Astrocyte (in vitro differentiated cells and primary cell): Measurements from ENCODE around the gene C19orf12. TPM values are rescaled to one million over a fixed set of nuclear protein-coding genes. Genes with fewer than 3 reads are reported as not detected.

Source experiments
- DNase-seq: peaks from one replicate; pipeline ENCODE4 v3.0.0-alpha.2; 2010; ENCODE audit warnings: low read depth
- FAIRE-seq: peaks from 2 replicates; lab custom pipeline; 2011; peaks lifted over from hg19 to GRCh38; lab: Jason Lieb, UNC
- H2AFZ ChIP-seq: 2 replicates; pipeline ENCODE4 v1.6.0; 2012; ENCODE audit warnings: low read depth, low read length, inconsistent platforms
- H3K27ac ChIP-seq: 2 replicates; pipeline ENCODE4 v1.5.1; 2011; ENCODE audit warnings: low read depth, low read length, inconsistent platforms
- H3K27me3 ChIP-seq: 2 replicates; pipeline ENCODE4 v1.6.0; 2011; ENCODE audit warnings: low read length, inconsistent platforms; ENCODE audit not compliant: insufficient read depth
- H3K36me3 ChIP-seq: 2 replicates; pipeline ENCODE4 v1.5.1; 2011; ENCODE audit warnings: low read length, inconsistent platforms; ENCODE audit not compliant: insufficient read depth
- H3K4me1 ChIP-seq: 2 replicates; pipeline ENCODE4 v1.5.1; 2011; ENCODE audit warnings: low read length, inconsistent platforms; ENCODE audit not compliant: insufficient read depth
- H3K4me2 ChIP-seq: 2 replicates; pipeline ENCODE4 v1.6.0; 2012; ENCODE audit warnings: low read length, inconsistent platforms
- H3K4me3 ChIP-seq: 2 replicates; pipeline ENCODE4 v1.5.1; 2011; ENCODE audit warnings: low read depth, mild to moderate bottlenecking, low read length, inconsistent platforms; ENCODE audit not compliant: insufficient read depth
- H3K79me2 ChIP-seq: 2 replicates; pipeline ENCODE4 v1.6.0; 2012; ENCODE audit warnings: mild to moderate bottlenecking, low read length, inconsistent platforms; ENCODE audit not compliant: insufficient read depth
- H3K9ac ChIP-seq: 2 replicates; pipeline ENCODE4 v1.6.0; 2012; ENCODE audit warnings: mild to moderate bottlenecking, low read length, inconsistent platforms
- H3K9me3 ChIP-seq: 2 replicates; pipeline ENCODE4 v1.5.1; 2012; ENCODE audit warnings: low read depth, mild to moderate bottlenecking, low read length, inconsistent platforms; ENCODE audit not compliant: insufficient read depth
- H4K20me1 ChIP-seq: 2 replicates; pipeline ENCODE4 v1.6.0; 2012; ENCODE audit warnings: low read length, inconsistent platforms; ENCODE audit not compliant: insufficient read depth
- H3K27ac Mint-ChIP-seq: one replicate; pipeline ENCODE4 v1.8.0; 2021; ENCODE audit warnings: mild to moderate bottlenecking, mixed read lengths; ENCODE audit not compliant: unreplicated experiment
- H3K27me3 Mint-ChIP-seq: one replicate; pipeline ENCODE4 v1.8.0; 2021; ENCODE audit warnings: low read depth, mixed read lengths; ENCODE audit not compliant: unreplicated experiment
- H3K36me3 Mint-ChIP-seq: one replicate; pipeline ENCODE4 v1.8.0; 2021; ENCODE audit warnings: low read depth, mixed read lengths; ENCODE audit not compliant: unreplicated experiment
- H3K4me1 Mint-ChIP-seq: one replicate; pipeline ENCODE4 v1.8.0; 2021; ENCODE audit warnings: low read depth, mixed read lengths; ENCODE audit not compliant: unreplicated experiment
- H3K4me3 Mint-ChIP-seq: one replicate; pipeline ENCODE4 v1.8.0; 2021; ENCODE audit warnings: mild to moderate bottlenecking, moderate library complexity, mixed read lengths; ENCODE audit not compliant: unreplicated experiment
- H3K9me3 Mint-ChIP-seq: one replicate; pipeline ENCODE4 v1.8.0; 2021; ENCODE audit warnings: mild to moderate bottlenecking, mixed read lengths; ENCODE audit not compliant: unreplicated experiment
- CTCF ChIP-seq: IDR thresholded peaks from 2 replicates; pipeline ENCODE4 v1.5.1; 2011; ENCODE audit warnings: low read depth, mild to moderate bottlenecking, inconsistent platforms, low read length, moderate library complexity; ENCODE audit not compliant: insufficient read depth
- EZH2 ChIP-seq: IDR thresholded peaks from 2 replicates; pipeline ENCODE4 v1.6.1; 2012; ENCODE audit warnings: mild to moderate bottlenecking, low read length, inconsistent platforms; ENCODE audit not compliant: insufficient read depth
- total RNA-seq: library from RNA; stranded (reverse); gene quantifications from 2 replicates; pipeline ENCODE4 v1.2.1, GENCODE V29; 2021

Gene C19orf12
- total RNA-seq, 1 donor from 2014 or later, result 38.7 TPM

- Mint-ChIP-seq H3K27me3 (no peaks in the 10 kb centered on the region), H3K4me3 (no peak overlapping the region), H3K27ac (no peak overlapping the region), H3K9me3 (no peaks in the 10 kb centered on the region), H3K4me1 (peaks cover 15% of the 10 kb centered on the region), H3K36me3 (peaks cover 9% of the 10 kb centered on the region)
- Histone ChIP-seq H3K9me3 (no peaks in the 10 kb centered on the region), H3K27me3 (no peaks in the 10 kb centered on the region), H3K4me1 (no peaks in the 10 kb centered on the region), H3K4me3 (no peak overlapping the region), H3K4me2 (no peak overlapping the region), H3K79me2 (peaks cover 18% of the 10 kb centered on the region), H2AFZ (no peak overlapping the region), H3K36me3 (peaks cover 4% of the 10 kb centered on the region), H4K20me1 (peaks cover 37% of the 10 kb centered on the region), H3K9ac (no peak overlapping the region), H3K27ac (no peak overlapping the region)
- DNase-seq, result no peak
- no peak for FAIRE-seq
- TF ChIP-seq CTCF (no peak), EZH2 (no peak)
These were observed 10.2 kb downstream of the C19orf12 start for GRCh38 chr19:29704562-29705558.

DNA sequence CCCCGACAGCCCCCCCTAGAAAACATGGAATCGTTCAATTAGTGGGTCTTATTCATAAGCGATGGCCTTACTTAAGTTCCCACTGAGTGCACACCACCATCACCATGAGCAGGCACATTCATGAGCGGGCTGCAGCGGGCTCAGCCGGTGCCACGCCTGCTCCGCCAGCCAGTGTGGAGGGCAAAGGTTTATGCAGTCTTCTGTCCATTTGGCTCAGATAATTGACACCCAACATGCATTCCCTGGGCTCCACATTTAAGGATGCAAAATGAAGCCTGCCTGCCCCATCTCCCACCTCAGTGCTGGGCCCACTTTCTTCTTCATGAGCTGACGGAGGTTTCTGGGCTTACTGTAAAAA is 12.1 kb downstream of the C19orf12 start:
- no peak for FAIRE-seq

More for the DNA sequence above, 12.1 kb downstream of the C19orf12 start:
- Histone ChIP-seq H4K20me1 (peaks cover 20% of the 10 kb centered on the region), H3K9me3 (no peaks in the 10 kb centered on the region), H3K27me3 (no peaks in the 10 kb centered on the region), H3K9ac (no peak overlapping the region), H3K4me2 (no peak overlapping the region), H3K4me1 (no peaks in the 10 kb centered on the region), H3K27ac (no peak overlapping the region), H3K79me2 (no peaks in the 10 kb centered on the region), H2AFZ (no peak overlapping the region), H3K36me3 (peaks cover 4% of the 10 kb centered on the region), H3K4me3 (no peak overlapping the region)
- Mint-ChIP-seq H3K27ac (no peak overlapping the region), H3K4me3 (no peak overlapping the region), H3K27me3 (no peaks in the 10 kb centered on the region), H3K9me3 (no peaks in the 10 kb centered on the region), H3K4me1 (peaks cover 3% of the 10 kb centered on the region), H3K36me3 (peaks cover 9% of the 10 kb centered on the region)
- TF ChIP-seq EZH2 (no peak), CTCF (no peak)
- no peak for DNase-seq
